ENCODE measurements around the gene RHEX.
A peak's percentile ranks its signal among the peaks of the same experiment; 100 is the strongest.
"Not testable (repeated sequence)": the region's sequence is repeated elsewhere in the genome, so short reads cannot be mapped to it uniquely, and the experiment has no call there.

The RHEX gene

DNA sequence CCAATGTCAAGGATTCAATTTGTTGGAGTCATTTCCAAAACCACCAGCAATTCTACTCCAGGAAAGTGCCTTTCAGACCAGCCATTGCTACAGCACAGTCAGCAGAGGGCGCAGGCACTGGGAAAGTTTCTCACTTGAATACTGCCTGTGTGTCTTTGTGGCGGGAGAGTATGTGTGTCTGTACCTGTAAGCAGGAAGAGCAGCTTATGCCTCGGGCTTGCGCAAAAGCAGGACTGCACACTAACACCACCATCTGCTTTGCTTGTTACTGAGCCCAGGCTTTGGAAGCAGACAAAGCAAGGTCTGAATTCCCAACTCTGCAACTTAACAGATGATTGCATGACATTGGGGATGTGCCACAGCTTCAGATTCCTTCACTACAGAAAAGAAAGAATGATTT, 22.3 kb upstream of the RHEX start:
- DNase-seq: peak; percentile 72 to 73

DNA sequence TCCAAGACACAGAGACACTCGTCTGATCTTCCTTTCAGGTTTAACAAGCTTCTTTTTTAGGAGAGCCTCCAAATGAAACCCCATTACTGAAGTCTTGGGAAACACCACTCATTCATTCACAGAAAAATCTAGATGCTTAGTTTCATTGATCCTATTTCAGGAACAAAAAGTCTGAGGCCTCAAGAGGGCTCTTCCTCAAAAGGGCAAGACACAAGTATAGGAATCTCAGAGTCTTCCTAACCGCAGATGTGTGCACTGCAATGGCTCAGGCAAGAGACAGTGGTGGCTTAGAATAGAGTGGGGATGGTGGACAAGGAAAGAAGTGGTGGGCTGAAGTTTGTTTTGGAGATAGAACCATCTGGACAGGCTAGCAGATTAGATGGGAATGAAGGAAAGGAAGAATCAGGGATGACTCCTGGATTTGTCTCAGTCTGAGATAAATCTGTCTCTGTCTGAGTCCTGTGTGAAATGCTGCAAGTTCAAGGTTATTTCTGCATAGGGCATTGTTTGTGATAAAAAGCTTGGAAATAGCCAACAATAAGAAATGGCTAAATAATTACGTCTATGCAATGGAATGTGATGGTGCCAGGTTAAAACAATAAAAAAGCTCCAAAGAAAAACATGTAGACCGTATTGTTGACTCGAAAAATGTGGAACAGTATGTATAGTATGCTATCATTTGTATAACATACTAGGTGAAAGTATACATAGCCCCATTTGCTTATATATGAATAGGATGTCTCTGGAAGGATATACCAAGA, 20.4 kb upstream of the RHEX start:
- DNase-seq: no peak

DNA sequence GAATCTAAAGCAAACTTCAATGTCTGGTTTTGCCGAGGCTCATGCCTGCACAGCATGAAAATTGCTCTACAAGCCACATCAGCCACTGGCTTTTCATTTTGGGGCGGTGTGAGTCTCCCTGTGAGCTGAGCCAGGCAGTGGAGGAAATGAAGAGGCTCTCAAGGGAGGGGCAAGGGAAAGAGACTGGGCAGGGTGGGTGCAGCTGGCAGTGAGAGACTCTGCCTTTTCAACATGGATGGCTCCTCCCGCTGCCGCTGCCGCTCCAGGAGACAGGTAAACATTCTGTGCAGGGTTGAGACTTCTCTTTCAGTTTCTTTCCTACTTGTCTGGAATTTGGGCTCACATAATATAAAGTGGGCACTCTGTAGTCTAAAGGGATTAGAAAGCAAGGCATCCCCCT, 17.9 kb upstream of the RHEX start:
- DNase-seq: no peak

DNA sequence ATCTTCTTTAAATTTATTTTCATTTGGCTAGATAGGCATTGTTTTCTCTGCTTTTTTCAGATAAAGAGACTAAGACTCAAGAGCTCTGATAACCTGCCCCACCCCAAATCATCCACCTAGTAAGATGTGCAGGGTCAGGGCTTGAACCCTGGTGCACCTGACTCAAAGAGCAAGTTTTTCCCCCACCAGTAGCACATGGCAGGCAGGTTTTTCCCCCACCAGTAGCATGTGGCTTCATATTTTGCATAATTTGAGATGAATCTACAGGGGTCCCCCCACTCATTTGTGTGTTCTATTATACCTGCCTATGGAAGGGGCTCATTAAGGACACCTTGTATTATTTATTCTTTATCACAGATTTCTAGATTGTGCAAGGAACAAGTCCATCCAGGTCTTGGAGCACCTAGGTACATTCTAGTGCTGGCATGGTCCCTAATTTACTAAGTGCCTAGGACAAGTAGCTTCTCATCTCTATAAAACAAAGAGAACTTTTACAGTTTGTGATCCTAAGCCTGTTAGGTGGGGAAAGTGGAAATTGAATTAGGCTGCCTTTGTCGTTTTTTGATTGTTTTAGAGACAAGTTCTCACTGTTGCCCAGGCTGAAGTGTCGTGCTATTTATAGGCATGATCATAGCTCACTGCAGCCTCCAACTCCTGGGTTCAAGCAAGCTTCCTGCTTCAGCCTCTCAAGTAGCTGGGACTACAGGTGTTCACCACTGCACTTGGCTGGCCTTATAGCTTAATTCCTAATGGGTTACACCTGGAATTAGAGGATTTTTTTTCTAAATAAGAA, 16.1 kb upstream of the RHEX start:
- DNase-seq: no peak

DNA sequence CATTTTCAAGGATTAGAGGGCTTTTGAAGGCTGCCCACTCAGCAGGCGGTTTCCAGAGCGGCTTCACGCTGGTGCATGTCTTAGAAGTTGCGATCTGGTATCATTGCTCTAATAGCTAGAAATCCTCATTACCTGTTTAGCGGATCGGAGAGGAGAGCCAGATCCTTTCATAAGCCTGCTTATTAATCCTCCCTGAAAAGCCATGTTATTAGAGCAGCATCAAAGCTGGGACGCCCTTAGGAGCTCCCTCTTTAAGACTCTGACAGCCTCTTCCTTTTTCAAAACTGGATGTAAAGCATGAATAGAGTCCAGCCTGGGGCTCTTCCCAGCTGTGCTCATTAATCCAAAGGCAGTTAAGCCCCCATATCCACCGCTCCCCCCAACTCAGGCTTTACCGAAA, 15.4 kb upstream of the RHEX start:
- DNase-seq: no peak

DNA sequence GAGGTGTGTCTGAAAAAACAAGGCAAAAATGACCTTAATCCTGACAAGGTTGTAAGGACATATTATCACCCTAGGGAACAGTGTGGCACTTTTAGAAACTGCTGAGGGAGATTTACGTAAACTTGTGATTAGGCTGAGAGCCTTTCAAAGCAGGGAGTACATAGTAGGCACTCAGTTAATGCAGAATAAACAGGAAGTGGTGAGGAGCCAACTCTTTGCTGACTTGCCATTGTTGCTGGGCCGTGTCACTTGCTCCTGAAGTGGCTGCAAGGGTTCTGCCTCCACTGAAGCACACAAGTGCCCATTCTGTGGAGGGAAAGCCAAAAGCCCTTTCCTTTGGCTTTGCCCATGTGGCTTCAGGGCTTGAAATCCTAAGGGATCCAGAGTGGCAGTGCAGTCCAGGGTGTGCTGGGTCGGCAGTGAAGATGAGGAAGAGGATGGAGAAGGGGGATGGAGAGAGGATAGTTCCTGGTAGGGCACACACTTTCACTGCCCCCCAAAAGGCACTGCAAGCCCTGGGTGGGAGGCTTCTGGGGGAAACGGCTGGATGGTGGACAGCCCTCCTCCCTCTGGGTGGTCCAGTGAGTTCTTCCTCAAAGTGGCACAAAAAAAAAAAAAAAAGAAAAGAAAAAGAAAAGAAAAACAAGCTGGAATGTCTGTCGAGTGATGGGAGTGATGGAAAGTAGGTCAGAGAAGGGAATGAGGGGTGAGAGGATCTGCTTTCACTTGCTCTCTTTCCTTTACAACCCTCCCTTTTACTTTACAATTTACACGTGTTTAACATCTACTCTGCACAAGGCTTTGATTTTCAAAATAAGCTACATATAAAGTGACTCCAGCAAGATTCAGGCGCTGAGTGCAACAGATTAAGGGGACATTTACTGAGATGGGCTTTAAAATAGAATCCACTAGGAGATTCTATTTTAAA, 13.7 kb upstream of the RHEX start:
- no peak for DNase-seq

DNA sequence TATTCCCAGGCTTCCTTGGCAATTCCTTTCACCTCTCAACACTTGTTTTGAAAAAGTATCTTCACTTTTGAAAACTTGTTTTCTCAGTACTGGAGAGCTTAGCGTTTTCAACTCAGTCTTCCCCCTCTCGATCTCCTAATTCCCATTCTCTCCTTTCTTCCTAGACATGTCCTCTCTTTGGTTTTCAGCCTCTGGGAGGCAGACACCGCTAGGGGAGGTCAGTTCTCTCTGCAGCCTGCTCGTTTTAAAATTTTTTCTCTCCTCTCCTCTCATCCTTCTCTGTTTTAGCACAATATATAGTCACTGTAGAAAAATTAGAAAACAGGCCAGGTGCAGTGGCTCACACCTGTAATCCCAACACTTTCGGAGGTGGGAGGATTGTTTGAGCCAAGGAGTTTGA, 12.6 kb upstream of the RHEX start:
- no peak for DNase-seq

DNA sequence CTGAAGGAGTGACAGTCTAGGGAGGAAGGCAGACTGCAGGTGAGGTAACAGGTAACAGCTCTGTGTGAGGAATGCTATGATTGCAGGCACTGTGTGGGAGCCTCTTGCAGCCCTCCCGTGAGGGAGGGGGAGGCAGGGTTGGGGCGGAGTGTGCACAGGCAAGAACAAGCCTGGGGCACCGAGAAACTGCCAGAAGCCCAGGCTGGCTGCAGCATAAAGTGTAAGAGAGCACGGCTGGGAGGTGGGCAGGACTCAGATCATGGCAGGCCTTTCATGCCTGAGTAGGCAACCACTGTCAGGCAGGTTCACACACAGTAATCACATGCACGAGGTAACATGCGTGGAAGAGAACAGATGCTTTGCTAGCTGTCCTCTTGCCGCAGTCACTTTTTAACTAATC, 11.3 kb upstream of the RHEX start:
- DNase-seq: no peak

DNA sequence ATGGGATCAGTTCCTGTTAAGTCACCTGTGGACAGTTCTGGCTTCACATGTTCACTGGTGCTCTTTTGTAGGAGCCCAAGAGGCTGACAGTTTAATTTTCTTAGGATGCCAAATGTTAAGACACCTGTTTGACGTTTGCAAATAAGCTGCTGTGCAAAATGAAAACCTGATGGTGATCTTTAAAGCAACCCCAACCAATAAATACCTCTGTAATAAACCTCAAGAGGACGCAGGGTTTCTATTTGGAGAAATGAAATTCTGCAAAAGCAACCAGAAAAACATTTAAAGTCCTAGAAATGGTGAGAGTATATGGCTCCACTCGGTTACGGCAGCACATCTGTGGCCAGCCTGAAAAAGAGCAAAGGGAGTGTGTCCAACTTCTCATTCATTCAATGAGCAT, 5.7 kb upstream of the RHEX start:
- no peak for DNase-seq

DNA sequence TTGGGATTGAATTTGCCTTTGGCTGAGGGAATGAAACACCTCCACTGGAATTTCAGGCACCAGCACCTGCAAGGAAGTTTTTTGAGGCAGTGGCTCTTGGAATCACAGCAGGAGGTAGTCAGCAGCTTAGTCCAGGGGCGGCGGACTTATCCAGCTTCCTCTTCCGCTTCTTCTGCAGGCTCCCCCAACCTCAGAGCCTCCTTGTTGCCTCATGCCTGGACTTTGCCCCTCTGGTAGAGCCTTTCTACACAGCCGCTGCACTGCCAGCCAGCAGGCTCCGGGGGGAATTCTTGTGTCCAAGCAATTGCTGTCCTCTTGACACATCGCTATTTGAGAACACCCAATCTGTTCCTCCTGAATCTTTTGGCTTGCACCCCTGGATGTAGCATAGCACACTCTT, 4.4 kb upstream of the RHEX start:
- DNase-seq: no peak

DNA sequence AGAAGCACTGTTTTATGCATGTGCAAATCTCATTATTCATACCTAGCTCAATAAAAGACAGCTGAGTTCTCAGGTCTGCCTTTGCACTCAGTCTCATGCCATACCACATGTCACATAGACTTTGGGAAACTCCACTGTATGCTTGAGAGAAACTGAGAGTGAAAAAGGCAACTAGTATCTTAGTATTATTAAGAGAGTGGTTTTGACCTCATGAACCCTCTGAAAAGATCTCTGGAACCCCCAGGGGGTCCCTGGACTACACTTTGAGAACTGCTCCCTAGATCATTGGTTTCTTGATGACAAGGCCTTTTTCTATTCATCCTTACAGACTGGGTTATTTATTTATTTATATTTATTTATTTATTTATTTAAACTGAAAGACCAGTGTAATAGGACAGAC, 3.7 kb upstream of the RHEX start:
- DNase-seq: no peak

DNA sequence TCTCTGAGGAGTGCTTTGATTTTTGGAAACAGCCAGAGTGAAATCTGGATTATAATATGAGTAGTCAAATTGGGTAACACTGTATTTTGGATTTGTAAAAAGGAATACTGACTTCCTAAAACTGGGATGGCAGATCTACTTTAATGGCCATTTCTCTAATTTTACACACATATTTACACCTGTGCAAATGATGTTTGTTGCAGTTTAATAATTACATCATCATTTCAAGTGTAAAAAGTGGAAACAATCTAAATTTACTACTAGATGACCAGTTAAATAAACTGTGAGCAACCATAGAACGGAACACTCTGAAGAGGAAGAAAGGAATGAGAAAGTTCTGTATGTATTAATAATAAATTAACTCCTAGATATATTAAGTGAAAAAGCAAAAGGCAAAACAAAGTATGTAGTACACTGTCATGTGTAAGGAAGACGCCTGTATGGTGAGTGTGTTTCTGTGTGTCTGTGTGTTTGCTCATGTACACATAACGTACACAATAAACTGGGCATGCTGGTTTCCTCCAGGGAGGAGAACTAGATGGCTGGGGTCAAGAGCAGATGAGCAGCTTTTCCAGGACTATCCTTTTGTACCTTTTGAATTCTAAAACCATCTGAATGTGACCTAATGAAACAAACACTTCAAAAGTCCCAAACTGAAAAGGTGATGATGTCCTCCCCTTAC, 2.9 kb upstream of the RHEX start:
- DNase-seq: no peak

DNA sequence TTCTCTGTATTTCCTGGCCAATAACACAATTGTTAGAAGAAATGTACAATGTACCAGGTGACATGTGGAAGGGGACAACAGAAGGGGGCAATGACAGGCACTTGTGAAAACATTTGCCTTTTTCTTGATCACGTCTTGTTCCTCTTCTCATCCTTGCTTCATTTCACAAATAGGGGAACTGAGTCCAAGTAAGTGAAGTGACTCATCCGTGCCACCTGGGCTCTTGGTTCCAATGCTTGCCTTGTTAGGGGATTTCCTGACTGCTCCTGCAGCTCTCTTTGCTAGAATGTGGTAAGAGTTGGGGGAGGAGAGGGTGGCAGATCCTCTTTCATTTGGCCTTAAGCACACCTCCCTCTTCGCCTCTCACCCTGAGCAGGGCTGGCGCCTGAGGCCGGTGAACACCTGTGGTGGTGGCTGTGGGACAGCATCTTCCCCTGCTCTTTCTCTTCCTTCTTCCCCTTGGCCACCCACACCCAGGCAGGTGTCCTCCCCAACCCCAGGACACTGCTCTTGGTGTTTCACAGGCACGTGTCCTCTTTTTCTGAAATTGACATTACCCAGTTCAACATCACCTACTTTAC, 2.2 kb upstream of the RHEX start:
- peak; percentile 50 to 51 for DNase-seq

DNA sequence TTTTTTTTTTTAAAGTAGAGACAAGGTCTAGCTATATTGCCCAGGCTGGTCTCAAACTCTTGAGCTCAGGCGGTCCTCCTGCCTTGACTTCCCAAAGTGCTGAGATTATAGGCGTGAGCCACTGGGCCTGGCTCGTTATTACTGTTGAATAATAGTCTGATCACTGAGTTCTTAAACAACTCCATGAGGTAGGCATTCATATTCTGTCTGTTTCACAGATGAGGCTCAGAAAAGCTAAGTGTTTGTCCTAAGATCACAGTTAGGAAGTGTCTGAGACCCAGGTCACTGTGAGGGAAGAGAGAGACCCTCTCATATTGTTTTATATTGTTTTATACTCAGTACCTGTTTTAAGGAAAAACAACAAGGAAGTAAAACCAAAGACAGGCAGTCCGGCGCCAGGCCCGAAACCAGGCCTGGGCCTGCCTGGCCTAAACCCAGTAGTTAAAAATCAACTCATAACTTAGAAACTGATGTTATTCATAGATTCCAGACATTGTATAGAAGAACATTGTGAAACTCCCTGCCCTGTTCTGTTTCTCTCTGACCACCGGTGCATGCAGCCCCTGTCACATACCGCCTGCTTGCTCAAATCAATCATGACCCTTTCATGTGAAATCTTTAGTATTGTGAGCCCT, 625 bp upstream of the RHEX start:
- not testable (repeated sequence) for DNase-seq

DNA sequence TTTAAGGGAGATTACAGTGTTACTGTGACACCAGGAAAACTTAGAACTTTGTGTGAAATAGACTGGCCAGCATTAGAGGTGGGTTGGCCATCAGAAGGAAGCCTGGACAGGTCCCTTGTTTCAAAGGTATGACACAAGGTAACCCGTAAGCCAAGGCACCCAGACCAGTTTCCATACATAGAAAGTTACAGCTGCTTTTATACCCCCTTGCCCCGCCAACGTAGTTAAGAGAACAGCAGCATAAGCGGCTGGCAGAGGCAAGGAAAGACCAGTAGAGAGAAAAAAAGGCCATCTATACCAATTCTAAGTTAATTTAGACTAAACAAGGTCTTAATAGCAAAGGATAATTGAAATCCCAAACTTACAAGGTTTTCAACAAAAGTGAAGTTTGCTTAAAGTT, 643 bp downstream of the RHEX start:
- not testable (repeated sequence) for DNase-seq

DNA sequence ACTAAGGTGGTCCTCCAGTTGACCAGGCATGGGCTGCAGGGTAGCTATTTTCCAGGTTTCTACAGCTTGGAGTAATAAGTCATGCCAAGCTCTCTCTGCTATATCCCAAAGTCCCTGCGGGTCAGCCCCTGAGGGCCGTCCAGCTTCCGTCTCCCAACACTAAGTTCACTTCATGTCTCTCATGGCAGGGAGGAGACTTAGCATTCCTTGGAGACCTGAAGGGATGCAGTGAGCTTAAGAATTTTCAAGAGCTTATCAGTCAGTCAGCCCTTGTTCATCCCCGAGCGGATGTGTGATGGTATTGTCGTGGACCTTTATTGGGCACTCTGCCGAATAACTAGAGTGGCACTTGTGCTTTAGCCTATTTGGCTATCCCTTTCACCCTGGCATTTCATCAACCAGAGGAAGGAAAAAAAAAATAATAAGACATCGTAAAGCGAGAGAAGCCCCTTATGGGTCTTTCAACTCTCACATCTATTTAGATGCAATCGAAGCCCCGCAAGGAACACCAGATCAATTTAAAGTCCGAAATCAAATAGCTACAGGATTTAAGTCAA, 2.2 kb downstream of the RHEX start:
- not testable (repeated sequence) for DNase-seq

DNA sequence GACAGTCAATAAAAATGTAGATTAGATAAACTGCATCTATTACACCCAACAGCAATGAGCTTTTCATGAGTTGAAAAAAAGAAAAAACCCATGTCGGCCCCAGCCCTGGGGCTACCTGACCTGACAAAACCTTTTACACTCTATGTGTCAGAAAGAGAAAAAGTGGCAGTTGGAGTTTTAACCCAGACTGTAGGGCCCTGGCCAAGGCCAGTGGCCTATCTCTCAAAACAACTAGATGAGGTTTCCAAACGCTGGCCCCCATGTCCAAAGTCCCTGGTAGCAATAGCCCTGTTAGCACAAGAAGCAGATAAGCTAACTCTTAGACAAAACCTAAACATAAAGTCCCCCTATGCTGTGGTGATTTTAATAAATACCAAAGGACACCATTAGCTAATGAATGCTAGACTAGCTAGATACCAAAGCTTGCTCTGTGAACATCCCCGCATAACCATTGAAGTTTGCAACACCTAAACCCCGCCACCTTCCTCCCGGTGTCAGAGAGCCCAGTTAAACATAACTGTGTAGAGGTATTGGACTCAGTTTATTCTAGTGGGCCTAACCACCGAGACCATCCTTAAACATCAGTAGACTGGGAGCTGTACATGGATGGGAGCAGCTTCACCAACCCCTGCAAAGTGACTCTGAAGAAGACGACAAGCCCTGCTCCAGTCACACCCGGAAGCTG, 2.8 kb downstream of the RHEX start:
- DNase-seq: not testable (repeated sequence)

DNA sequence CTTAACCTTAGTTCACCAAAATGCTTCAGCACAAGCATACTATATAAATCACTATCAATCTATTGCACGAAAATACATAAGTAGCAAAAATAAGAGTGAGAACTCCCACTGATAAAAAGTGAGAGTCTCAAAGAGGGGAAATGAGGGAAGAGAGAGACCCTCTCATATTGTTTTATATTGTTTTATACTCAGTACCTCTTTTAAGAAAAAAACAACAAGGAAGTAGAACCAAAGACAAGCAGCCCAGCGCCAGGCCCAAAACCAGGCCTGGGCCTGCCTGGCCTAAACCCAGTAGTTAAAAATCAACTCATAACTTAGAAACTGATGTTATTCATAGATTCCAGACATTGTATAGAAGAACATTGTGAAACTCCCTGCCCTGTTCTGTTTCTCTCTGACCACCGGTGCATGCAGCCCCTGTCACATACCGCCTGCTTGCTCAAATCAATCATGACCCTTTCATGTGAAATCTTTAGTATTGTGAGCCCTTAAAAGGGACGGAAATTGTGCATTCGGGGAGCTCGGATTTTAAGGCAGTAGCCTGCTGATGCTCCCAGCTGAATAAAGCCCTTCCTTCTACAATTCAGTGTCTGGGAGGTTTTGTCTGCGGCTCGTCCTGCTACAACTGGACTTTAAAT, 5.4 kb downstream of the RHEX start:
- DNase-seq: not testable (repeated sequence)

DNA sequence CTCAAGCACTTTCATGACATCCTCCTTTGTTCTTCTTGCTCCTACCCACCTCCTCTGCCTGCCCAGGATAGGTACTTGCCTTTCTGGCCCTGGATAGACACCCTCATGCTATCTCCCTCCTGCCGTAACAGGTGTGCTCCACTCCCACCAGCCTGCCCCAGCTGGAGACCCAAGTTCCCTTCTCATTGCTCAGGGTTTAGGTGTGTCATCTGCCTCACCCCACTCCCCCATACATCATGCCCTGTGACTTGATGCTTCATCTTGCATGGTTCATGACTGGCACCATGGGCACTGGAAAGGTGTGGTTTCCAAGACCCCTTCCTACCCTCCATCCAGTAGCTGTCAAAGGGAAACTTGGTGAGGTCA, 5.9 kb downstream of the RHEX start:
- DNase-seq: no peak

DNA sequence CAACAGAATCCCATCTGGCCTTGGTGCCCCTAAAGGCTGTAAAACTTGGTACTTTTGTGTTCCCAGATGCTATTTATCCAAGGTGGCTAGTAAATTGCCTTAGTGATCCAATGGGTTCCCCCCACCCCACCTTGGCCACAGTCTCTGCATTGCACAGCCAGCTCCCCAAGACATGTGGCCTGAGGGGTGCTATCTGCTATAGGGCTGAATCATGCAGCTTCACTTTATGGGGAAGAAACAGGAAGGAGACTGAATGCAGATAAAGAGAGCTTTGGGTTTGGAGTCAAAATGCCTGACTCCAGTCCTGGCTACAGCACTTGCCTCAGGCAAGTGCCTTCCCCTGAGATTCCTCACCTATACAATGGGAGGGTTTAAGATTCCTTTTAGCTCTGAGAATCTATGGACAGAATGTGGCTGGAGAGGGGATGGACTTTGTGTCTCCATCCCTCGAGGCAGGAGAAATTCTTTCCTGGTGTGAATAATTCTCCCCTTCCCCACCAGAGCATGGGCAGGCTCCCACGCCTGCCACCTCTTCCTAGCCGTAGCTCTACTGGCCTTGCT, 6.5 kb downstream of the RHEX start:
- no peak for DNase-seq
